Chondrocyte (in vitro differentiated cells): Measurements from ENCODE around the gene GSE1. TPM values are rescaled to one million over a fixed set of nuclear protein-coding genes. Genes with fewer than 3 reads are reported as not detected.

Source experiments
- DNase-seq: peaks from one replicate; pipeline ENCODE4 v3.0.0; 2021; ENCODE audit warnings: mixed read lengths, low spot score
- H3K27ac Mint-ChIP-seq: one replicate; pipeline ENCODE4 v1.8.0; 2021; ENCODE audit warnings: mild to moderate bottlenecking, moderate library complexity, mixed read lengths; ENCODE audit not compliant: unreplicated experiment
- H3K27me3 Mint-ChIP-seq: 2 replicates; pipeline ENCODE4 v1.8.0; 2021; ENCODE audit warnings: low read depth, mixed read lengths
- H3K36me3 Mint-ChIP-seq: 2 replicates; pipeline ENCODE4 v1.8.0; 2021; ENCODE audit warnings: low read depth, mixed read lengths
- H3K4me1 Mint-ChIP-seq: 2 replicates; pipeline ENCODE4 v1.8.0; 2021; ENCODE audit warnings: low read depth, mild to moderate bottlenecking, mixed read lengths
- H3K4me3 Mint-ChIP-seq: one replicate; pipeline ENCODE4 v1.8.0; 2021; ENCODE audit warnings: mild to moderate bottlenecking, moderate library complexity, mixed read lengths; ENCODE audit not compliant: unreplicated experiment
- H3K9me3 Mint-ChIP-seq: 2 replicates; pipeline ENCODE4 v1.8.0; 2021; ENCODE audit warnings: low read depth, mixed read lengths
- CTCF ChIP-seq: fragments of 200-600 bp; sonication (generic); IDR thresholded peaks from 2 replicates; pipeline ENCODE4 v1.5.0; 2021; ENCODE audit warnings: antibody characterized with exemption, mild to moderate bottlenecking, moderate library complexity
- total RNA-seq: library from RNA; stranded (reverse); gene quantifications from 3 replicates; pipeline ENCODE4 v1.2.1, GENCODE V29; 2021

GSE1 gene
- total RNA-seq, 1 donor from 2014 or later: 22.6 TPM

GRCh38 chr16:85616607-85617321 lies 3.6 kb downstream of the GSE1 start:
- no peak for DNase-seq
- no peak overlapping the region for H3K4me3 Mint-ChIP-seq
- TF ChIP-seq CTCF: no peak

GRCh38 chr16:85617948-85618347 lies 4.8 kb downstream of the GSE1 start:
- Mint-ChIP-seq H3K27ac (no peak overlapping the region), H3K9me3 (no peaks in the 10 kb centered on the region), H3K4me1 (peaks cover 9% of the 10 kb centered on the region), H3K27me3 (peaks cover 2% of the 10 kb centered on the region), H3K36me3 (no peaks in the 10 kb centered on the region), H3K4me3 (no peak overlapping the region)
- no peak for TF ChIP-seq CTCF
- no peak for DNase-seq

More at GRCh38 chr16:85616607-85617321, 3.6 kb downstream of the GSE1 start:
- peak overlapping the region; percentile 55 for H3K27ac Mint-ChIP-seq
- H3K4me1 Mint-ChIP-seq: peaks cover 15% of the 10 kb centered on the region
- peaks cover 2% of the 10 kb centered on the region for H3K27me3 Mint-ChIP-seq
- H3K36me3 Mint-ChIP-seq: no peaks in the 10 kb centered on the region
- no peaks in the 10 kb centered on the region for H3K9me3 Mint-ChIP-seq

- H3K4me1 Mint-ChIP-seq: peaks cover 9% of the 10 kb centered on the region
- no peak overlapping the region for H3K4me3 Mint-ChIP-seq
- H3K27ac Mint-ChIP-seq: no peak overlapping the region
- H3K36me3 Mint-ChIP-seq: no peaks in the 10 kb centered on the region
- no peak for TF ChIP-seq CTCF
- no peak for DNase-seq
- no peaks in the 10 kb centered on the region for H3K9me3 Mint-ChIP-seq
- peaks cover 2% of the 10 kb centered on the region for H3K27me3 Mint-ChIP-seq
Measured at GRCh38 chr16:85618521-85618920, 5.4 kb downstream of the GSE1 start.

GRCh38 chr16:85619101-85619891 lies 6.2 kb downstream of the GSE1 start:
- DNase-seq: no peak
- Mint-ChIP-seq H3K4me1 (peaks cover 9% of the 10 kb centered on the region), H3K27me3 (peaks cover 2% of the 10 kb centered on the region), H3K4me3 (no peak overlapping the region), H3K36me3 (no peaks in the 10 kb centered on the region), H3K27ac (no peak overlapping the region), H3K9me3 (no peaks in the 10 kb centered on the region)
- no peak for TF ChIP-seq CTCF

GRCh38 chr16:85620374-85620773 lies 7.3 kb downstream of the GSE1 start:
- no peak for TF ChIP-seq CTCF
- Mint-ChIP-seq H3K36me3 (peaks cover 1% of the 10 kb centered on the region), H3K27me3 (peaks cover 2% of the 10 kb centered on the region), H3K4me1 (peaks cover 6% of the 10 kb centered on the region), H3K4me3 (no peak overlapping the region), H3K9me3 (no peaks in the 10 kb centered on the region), H3K27ac (no peak overlapping the region)
- no peak for DNase-seq
